ENCODE results near the gene LMBRD2. TPM values are rescaled to one million over a fixed set of nuclear protein-coding genes. Genes with fewer than 3 reads are reported as not detected.

LMBRD2 gene
- total and polyA plus RNA-seq, 11 donors = 2.6 to 18.2 (median 13.8) TPM

- H3K4me1 ChIP-seq = peaks cover 0 to 56% (median 29%) of the 10 kb centered on the region in 12 donors
- peak overlapping the region in 2 of 12 donors; percentile 72 to 97 for H3K4me3 ChIP-seq
Observed at GRCh38 chr5:36153726-36154125, 2.0 kb upstream of the LMBRD2 start.

DNA sequence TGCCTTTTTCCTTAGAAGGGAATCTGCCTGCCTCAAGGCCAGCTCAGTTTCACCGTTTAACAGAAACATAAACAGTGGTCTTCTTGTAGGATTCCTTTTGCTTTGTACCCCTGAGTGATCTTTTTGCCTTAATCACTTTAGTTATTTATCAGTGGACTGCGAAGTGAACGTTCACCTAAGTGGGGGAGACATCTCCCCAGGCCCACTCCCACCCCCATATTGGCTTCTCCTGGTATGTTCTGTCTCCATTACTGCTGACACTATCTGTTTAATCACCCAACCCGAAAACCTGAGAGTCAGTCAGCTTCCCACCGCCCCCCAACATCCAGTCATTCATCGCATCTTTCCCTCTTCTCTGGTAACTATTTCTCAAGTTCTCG is 1.6 kb upstream of the LMBRD2 start:
- no peak for ATAC-seq
- TF ChIP-seq POLR2A (IDR thresholded peaks at IDR 0.05) = no peak
- TF ChIP-seq, protein P1, sequence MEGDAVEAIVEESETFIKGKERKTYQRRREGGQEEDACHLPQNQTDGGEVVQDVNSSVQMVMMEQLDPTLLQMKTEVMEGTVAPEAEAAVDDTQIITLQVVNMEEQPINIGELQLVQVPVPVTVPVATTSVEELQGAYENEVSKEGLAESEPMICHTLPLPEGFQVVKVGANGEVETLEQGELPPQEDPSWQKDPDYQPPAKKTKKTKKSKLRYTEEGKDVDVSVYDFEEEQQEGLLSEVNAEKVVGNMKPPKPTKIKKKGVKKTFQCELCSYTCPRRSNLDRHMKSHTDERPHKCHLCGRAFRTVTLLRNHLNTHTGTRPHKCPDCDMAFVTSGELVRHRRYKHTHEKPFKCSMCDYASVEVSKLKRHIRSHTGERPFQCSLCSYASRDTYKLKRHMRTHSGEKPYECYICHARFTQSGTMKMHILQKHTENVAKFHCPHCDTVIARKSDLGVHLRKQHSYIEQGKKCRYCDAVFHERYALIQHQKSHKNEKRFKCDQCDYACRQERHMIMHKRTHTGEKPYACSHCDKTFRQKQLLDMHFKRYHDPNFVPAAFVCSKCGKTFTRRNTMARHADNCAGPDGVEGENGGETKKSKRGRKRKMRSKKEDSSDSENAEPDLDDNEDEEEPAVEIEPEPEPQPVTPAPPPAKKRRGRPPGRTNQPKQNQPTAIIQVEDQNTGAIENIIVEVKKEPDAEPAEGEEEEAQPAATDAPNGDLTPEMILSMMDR (IDR thresholded peaks at IDR 0.05) = no peak
- H3K4me1 ChIP-seq = peaks cover 0 to 56% (median 29%) of the 10 kb centered on the region in 12 donors
- no peak overlapping the region for H3K27ac ChIP-seq
- H3K4me3 ChIP-seq = peak overlapping the region in 7 of 12 donors; percentile 72 to 98 (median 94)
- H3K36me3 ChIP-seq = peaks cover 0 to 42% (median 26%) of the 10 kb centered on the region in 9 donors
- H3K9me3 ChIP-seq = no peaks in the 10 kb centered on the region
- H3K27me3 ChIP-seq = no peaks in the 10 kb centered on the region
- intact Hi-C loops (cut with DNase I) = loop anchor here in 4 of 10 donors (2.0 to 5.0 kb wide), 3 partner anchors 88 to 1219 kb away; partner anchors contain the start of genes NADK2 (in 3 of the 4) and NUP155 (in 1 of the 4)
- no peak for DNase-seq
- WGBS, 4 donors = 60 to 69% (median 66%) methylated on average over 7 of the region's 7 CpGs

More at GRCh38 chr5:36153726-36154125, 2.0 kb upstream of the LMBRD2 start:
- peaks cover 0 to 46% (median 31%) of the 10 kb centered on the region in 9 donors for H3K36me3 ChIP-seq
- no peaks in the 10 kb centered on the region for H3K9me3 ChIP-seq
- H3K27ac ChIP-seq = no peak overlapping the region
- H3K27me3 ChIP-seq = no peaks in the 10 kb centered on the region
- WGBS, 4 donors = 72 to 81% (median 77%) methylated on average over 4 of the region's 4 CpGs
- TF ChIP-seq, protein P1 (IDR thresholded peaks at IDR 0.05) = no peak
- TF ChIP-seq POLR2A (IDR thresholded peaks at IDR 0.05) = no peak
- no peak for DNase-seq
- no peak for ATAC-seq
- intact Hi-C loops (cut with DNase I) = loop anchor here in 4 of 10 donors (2.0 to 5.0 kb wide), 3 partner anchors 87 to 1219 kb away; partner anchors contain the start of genes NADK2 (in 3 of the 4) and NUP155 (in 1 of the 4)

DNA sequence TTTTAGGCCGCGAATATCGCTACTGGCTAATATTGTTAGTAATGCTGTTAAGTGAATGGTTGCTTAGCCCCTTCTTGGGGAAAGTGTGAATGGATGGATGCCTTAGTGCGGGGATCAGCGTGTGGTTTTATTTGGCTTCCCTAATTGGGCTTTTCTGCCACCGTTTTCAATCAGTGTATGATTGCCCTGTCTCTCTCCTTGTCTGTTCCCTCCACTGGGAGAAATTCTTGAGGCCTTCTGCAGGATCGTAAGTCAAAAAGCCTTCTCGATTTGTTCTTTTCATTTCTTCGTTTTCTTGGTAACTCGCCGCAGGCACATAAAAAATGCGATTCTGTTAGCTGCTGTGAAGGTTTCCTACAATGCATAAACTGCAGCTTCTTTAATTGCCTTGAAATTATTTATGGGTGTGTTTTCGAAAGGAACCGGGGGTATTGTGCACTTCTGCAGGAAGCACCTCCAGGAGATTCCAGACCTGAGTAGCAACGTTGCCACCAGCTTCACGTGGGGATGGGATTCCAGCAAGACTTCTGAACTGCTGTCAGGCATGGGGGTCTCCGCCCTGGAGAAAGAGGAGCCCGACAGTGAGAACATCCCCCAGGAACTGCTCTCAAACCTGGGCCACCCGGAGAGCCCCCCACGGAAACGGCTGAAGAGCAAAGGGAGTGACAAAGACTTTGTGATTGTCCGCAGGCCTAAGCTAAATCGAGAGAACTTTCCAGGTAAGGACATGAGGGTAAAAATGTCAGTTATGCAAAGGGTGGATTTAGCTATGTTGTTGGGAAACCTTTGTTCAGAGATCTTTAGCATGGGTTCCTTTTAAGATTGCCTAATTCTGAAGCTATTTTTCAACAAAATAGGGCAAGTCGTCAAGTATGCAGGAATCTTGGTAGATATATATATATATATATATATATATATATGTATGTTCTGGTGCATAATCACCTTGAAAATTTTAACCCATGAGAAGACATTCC is 924 bp upstream of the LMBRD2 start:
- no peaks in the 10 kb centered on the region for H3K27me3 ChIP-seq
- intact Hi-C loops (cut with DNase I) = loop anchor here in 4 of 10 donors (2.0 to 5.0 kb wide), 3 partner anchors 88 to 1220 kb away; partner anchors contain the start of genes NADK2 (in 3 of the 4) and NUP155 (in 1 of the 4)
- H3K4me1 ChIP-seq = peaks cover 0 to 53% (median 29%) of the 10 kb centered on the region in 12 donors
- H3K4me3 ChIP-seq = peak overlapping the region; percentile 64 to 98 (median 90)
- no peaks in the 10 kb centered on the region for H3K9me3 ChIP-seq
- no peak for TF ChIP-seq POLR2A (IDR thresholded peaks at IDR 0.05)
- TF ChIP-seq, protein P1 (IDR thresholded peaks at IDR 0.05) = no peak
- DNase-seq (no peak), ATAC-seq (no peak)
- WGBS, 4 donors = 2 to 4% (median 3%) methylated on average over 23 to 24 of the region's 24 CpGs
- H3K27ac ChIP-seq = peak overlapping the region in 9 of 12 donors; percentile 26 to 93 (median 87)
- peaks cover 0 to 37% (median 23%) of the 10 kb centered on the region in 9 donors for H3K36me3 ChIP-seq
